Neural progenitor cell (in vitro differentiated cells): Measurements from ENCODE around the gene ZMYM4. TPM values are rescaled to one million over a fixed set of nuclear protein-coding genes. Genes with fewer than 3 reads are reported as not detected.
A peak's percentile ranks its signal among the peaks of the same experiment; 100 is the strongest.
"Not testable (repeated sequence)": the region's sequence is repeated elsewhere in the genome, so short reads cannot be mapped to it uniquely, and the experiment has no call there.

Source experiments
- DNase-seq: peaks from one replicate; pipeline ENCODE4 v3.0.0-alpha.2; 2016; ENCODE audit warnings: low spot score
- H2AFZ ChIP-seq: fragments of 200-600 bp; sonication (generic); replicated peaks from 2 replicates; pipeline ENCODE4 v1.6.1; 2016; ENCODE audit warnings: antibody characterized with exemption
- H3F3A ChIP-seq: fragments of 200-600 bp; sonication (generic); 2 replicates; pipeline ENCODE4 v1.6.1; 2016; ENCODE audit warnings: antibody characterized with exemption, low read depth
- H3K27ac ChIP-seq: fragments of 200-600 bp; sonication (generic); 2 replicates; pipeline ENCODE4 v1.5.1; 2016; ENCODE audit warnings: mild to moderate bottlenecking
- H3K27me3 ChIP-seq: fragments of 200-600 bp; sonication (generic); 2 replicates; pipeline ENCODE4 v1.6.1; 2016; ENCODE audit warnings: mild to moderate bottlenecking, moderate library complexity
- H3K36me3 ChIP-seq: fragments of 200-600 bp; sonication (generic); 2 replicates; pipeline ENCODE4 v1.5.1; 2016
- H3K4me1 ChIP-seq: fragments of 200-600 bp; sonication (generic); 2 replicates; pipeline ENCODE4 v1.6.1; 2016; ENCODE audit warnings: mixed run types
- H3K4me2 ChIP-seq: fragments of 200-600 bp; sonication (generic); 2 replicates; pipeline ENCODE4 v1.6.1; 2016
- H3K4me3 ChIP-seq: fragments of 200-600 bp; sonication (generic); 2 replicates; pipeline ENCODE4 v1.5.1; 2016
- H3K79me2 ChIP-seq: fragments of 200-600 bp; sonication (generic); 2 replicates; pipeline ENCODE4 v1.6.1; 2016; ENCODE audit warnings: low read depth
- H3K9ac ChIP-seq: fragments of 200-600 bp; sonication (generic); 2 replicates; pipeline ENCODE4 v1.6.1; 2016
- H3K9me3 ChIP-seq: fragments of 200-600 bp; sonication (generic); 2 replicates; pipeline ENCODE4 v1.5.1; 2016; ENCODE audit warnings: low read depth
- H4K20me1 ChIP-seq: fragments of 200-600 bp; sonication (generic); 2 replicates; pipeline ENCODE4 v1.6.1; 2016; ENCODE audit warnings: low read depth
- H3K27ac Mint-ChIP-seq: 3 replicates; pipeline ENCODE4 v1.8.0; 2021; ENCODE audit warnings: mixed read lengths
- H3K27me3 Mint-ChIP-seq: 2 replicates; pipeline ENCODE4 v1.8.0; 2022; ENCODE audit warnings: low read depth, mild to moderate bottlenecking, inconsistent platforms, moderate library complexity, mixed read lengths; ENCODE audit not compliant: insufficient read depth
- H3K36me3 Mint-ChIP-seq: 3 replicates; pipeline ENCODE4 v1.8.0; 2021; ENCODE audit warnings: mixed read lengths
- H3K4me1 Mint-ChIP-seq: 3 replicates; pipeline ENCODE4 v1.8.0; 2021; ENCODE audit warnings: mixed read lengths
- H3K4me3 Mint-ChIP-seq: 3 replicates; pipeline ENCODE4 v1.8.0; 2021; ENCODE audit warnings: mild to moderate bottlenecking, moderate library complexity, mixed read lengths
- H3K9me3 Mint-ChIP-seq: 3 replicates; pipeline ENCODE4 v1.8.0; 2020; ENCODE audit warnings: mixed read lengths
- CTCF ChIP-seq: fragments of 200-600 bp; sonication (generic); IDR thresholded peaks from 2 replicates; pipeline ENCODE4 v1.5.1; 2017; ENCODE audit warnings: antibody characterized with exemption, mild to moderate bottlenecking
- EZH2 ChIP-seq: fragments of 200-600 bp; sonication (generic); IDR thresholded peaks from 2 replicates; pipeline ENCODE4 v1.6.1; 2017; ENCODE audit warnings: antibody characterized with exemption, mild to moderate bottlenecking, moderate library complexity
- EZH2phosphoT487 ChIP-seq: fragments of 200-600 bp; sonication (generic); IDR thresholded peaks from 2 replicates; pipeline ENCODE4 v1.6.1; 2017; ENCODE audit warnings: antibody characterized with exemption
- total RNA-seq: library from RNA; depleted of rRNA; stranded (reverse); fragments of >200 nt; gene quantifications from 2 replicates; pipeline ENCODE4 v1.2.3, GENCODE V29; 2015; ENCODE audit warnings: low replicate concordance

Gene ZMYM4
- total RNA-seq, 1 donor from 2014 or later = 106 TPM

- peak overlapping the region; percentile 8 for H3K27ac ChIP-seq
- H3F3A ChIP-seq = peaks cover 8% of the 10 kb centered on the region
- Mint-ChIP-seq H3K4me1 (no peaks in the 10 kb centered on the region), H3K27me3 (no peaks in the 10 kb centered on the region), H3K27ac (peak overlapping the region; percentile 50), H3K9me3 (no peaks in the 10 kb centered on the region), H3K36me3 (peaks cover 4% of the 10 kb centered on the region), H3K4me3 (no peak overlapping the region)
- H3K9me3 ChIP-seq = no peaks in the 10 kb centered on the region
- H2AFZ ChIP-seq = no peak overlapping the region
- H3K4me3 ChIP-seq = no peak overlapping the region
- H3K4me1 ChIP-seq = no peaks in the 10 kb centered on the region
- no peak overlapping the region for H3K9ac ChIP-seq
- H3K36me3 ChIP-seq = no peaks in the 10 kb centered on the region
- no peaks in the 10 kb centered on the region for H3K27me3 ChIP-seq
- H3K79me2 ChIP-seq = peaks cover 7% of the 10 kb centered on the region
- no peak overlapping the region for H3K4me2 ChIP-seq
- TF ChIP-seq EZH2 = no peak
- no peak for TF ChIP-seq EZH2phosphoT487
- TF ChIP-seq CTCF = no peak
- peak; percentile 5 for DNase-seq
- H4K20me1 ChIP-seq = no peaks in the 10 kb centered on the region
These were observed 101.6 kb downstream of the ZMYM4 start for GRCh38 chr1:35369922-35370671.

DNA sequence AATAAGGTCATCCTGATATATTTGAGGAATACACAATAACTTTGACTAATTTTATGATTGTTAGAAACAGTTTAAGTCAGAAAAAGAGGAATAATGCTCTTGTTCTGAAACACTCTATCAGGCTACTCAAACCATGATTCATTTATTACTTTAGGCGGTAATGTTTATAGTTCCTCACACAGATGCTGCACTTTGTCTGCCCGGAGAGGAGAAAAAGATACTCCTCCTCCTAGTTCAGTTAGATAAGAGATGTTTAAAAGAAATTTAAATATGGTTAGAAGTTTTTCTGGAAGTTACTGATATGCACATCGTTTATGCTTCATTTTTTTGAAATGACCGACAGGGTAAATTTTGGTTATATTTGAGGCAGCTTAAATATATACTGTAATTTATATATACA, 103.0 kb downstream of the ZMYM4 start:
- Mint-ChIP-seq H3K4me1 (no peaks in the 10 kb centered on the region), H3K27me3 (no peaks in the 10 kb centered on the region), H3K27ac (no peak overlapping the region), H3K4me3 (no peak overlapping the region), H3K9me3 (no peaks in the 10 kb centered on the region), H3K36me3 (peaks cover 6% of the 10 kb centered on the region)
- Histone ChIP-seq H3K9me3 (no peaks in the 10 kb centered on the region), H3K79me2 (no peaks in the 10 kb centered on the region), H3K4me2 (no peak overlapping the region), H4K20me1 (no peaks in the 10 kb centered on the region), H3K36me3 (no peaks in the 10 kb centered on the region), H3K4me1 (no peaks in the 10 kb centered on the region), H3K27ac (no peak overlapping the region), H2AFZ (no peak overlapping the region), H3F3A (peaks cover 8% of the 10 kb centered on the region), H3K4me3 (no peak overlapping the region), H3K27me3 (no peaks in the 10 kb centered on the region), H3K9ac (no peak overlapping the region)
- TF ChIP-seq EZH2 (no peak), EZH2phosphoT487 (no peak)
- no peak for DNase-seq

DNA sequence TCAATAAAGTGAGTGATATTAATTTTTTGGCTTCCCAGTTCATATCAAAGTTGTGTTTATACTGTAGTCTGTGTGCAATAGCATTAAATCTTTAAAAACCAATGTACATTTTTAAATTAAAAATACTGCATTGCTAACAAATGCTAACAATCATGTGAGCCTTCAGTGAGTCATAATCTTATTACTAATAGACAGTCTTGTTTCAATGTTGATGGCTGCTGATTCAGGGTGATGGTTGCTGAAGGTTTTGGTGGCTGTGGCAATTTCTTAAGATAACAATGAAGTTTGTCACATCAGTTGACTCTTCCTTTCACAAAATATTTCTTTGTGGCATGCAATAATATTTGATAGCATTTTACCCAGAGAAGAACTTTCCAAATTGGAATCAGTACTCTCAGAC, 109.0 kb downstream of the ZMYM4 start:
- Histone ChIP-seq H3K4me1 (no peaks in the 10 kb centered on the region), H3K4me3 (no peak overlapping the region), H3K27me3 (no peaks in the 10 kb centered on the region), H2AFZ (no peak overlapping the region), H3K79me2 (no peaks in the 10 kb centered on the region), H3K9me3 (no peaks in the 10 kb centered on the region), H3K9ac (no peak overlapping the region), H3K36me3 (peaks cover 9% of the 10 kb centered on the region), H4K20me1 (no peaks in the 10 kb centered on the region), H3F3A (peaks cover 3% of the 10 kb centered on the region), H3K4me2 (no peak overlapping the region), H3K27ac (no peak overlapping the region)
- H3K27me3 Mint-ChIP-seq = no peaks in the 10 kb centered on the region
- no peaks in the 10 kb centered on the region for H3K9me3 Mint-ChIP-seq
- no peak overlapping the region for H3K27ac Mint-ChIP-seq
- H3K4me3 Mint-ChIP-seq = no peak overlapping the region
- peaks cover 16% of the 10 kb centered on the region for H3K36me3 Mint-ChIP-seq
- TF ChIP-seq CTCF = no peak
- no peak for TF ChIP-seq EZH2phosphoT487
- TF ChIP-seq EZH2 = no peak
- no peaks in the 10 kb centered on the region for H3K4me1 Mint-ChIP-seq
- DNase-seq = no peak

DNA sequence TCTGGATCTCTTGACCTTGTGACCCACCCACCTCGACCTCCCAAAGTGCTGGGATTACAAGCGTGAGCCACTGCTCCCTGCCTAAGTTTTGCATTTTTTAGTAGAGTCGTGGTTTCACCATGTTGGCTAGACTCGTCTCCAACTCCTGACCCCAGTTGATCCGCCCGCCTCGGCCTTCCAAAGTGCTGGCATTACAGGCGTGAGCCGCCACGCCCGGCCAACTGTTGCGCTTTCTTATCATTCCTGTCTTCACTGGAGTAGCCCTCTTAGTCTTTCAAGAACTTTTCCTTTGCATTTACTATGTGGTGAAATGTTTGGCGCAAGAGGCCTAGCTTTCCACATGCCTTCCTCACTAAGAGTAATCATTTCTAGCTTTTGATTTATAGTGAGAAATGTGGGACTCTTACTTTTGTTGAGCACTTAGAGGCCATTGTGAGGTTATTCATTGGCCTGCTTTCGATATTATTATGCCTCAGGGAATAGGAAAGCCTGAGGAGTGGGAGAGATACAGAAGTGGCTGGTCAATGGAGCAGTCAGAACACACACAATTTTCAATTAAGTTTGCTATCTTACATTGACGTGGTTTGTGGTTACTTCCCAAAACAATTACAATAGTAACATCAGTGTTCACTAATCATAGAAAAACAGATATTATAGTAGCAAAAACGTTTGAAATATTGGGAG, 111.0 kb downstream of the ZMYM4 start:
- Mint-ChIP-seq H3K4me3 (no peak overlapping the region), H3K27ac (no peak overlapping the region), H3K36me3 (peaks cover 16% of the 10 kb centered on the region)

GRCh38 chr1:35380111-35380510, 111.6 kb downstream of the ZMYM4 start:
- H3K9me3 Mint-ChIP-seq, H3K36me3 ChIP-seq, H4K20me1 ChIP-seq, DNase-seq, H3K4me1 Mint-ChIP-seq, H3K27ac ChIP-seq, H3K27ac Mint-ChIP-seq, H3K4me3 ChIP-seq, H3K4me2 ChIP-seq, H3K4me1 ChIP-seq, H3K27me3 ChIP-seq, H2AFZ ChIP-seq, H3F3A ChIP-seq, H3K79me2 ChIP-seq, H3K4me3 Mint-ChIP-seq, H3K9ac ChIP-seq, H3K9me3 ChIP-seq, H3K27me3 Mint-ChIP-seq: not testable (repeated sequence)
- peaks cover 16% of the 10 kb centered on the region for H3K36me3 Mint-ChIP-seq

More for the DNA sequence above, 111.0 kb downstream of the ZMYM4 start:
- H3K9ac ChIP-seq = no peak overlapping the region
- no peaks in the 10 kb centered on the region for H4K20me1 ChIP-seq
- H3K9me3 ChIP-seq = no peaks in the 10 kb centered on the region
- H3K4me2 ChIP-seq = no peak overlapping the region
- no peaks in the 10 kb centered on the region for H3K4me1 ChIP-seq
- TF ChIP-seq EZH2phosphoT487 (no peak), EZH2 (no peak), CTCF (no peak)
- H3K36me3 ChIP-seq = peaks cover 9% of the 10 kb centered on the region
- no peak for DNase-seq
- no peaks in the 10 kb centered on the region for H3K27me3 ChIP-seq
- Mint-ChIP-seq H3K27me3 (no peaks in the 10 kb centered on the region), H3K9me3 (no peaks in the 10 kb centered on the region), H3K4me1 (no peaks in the 10 kb centered on the region)
- H3F3A ChIP-seq = peaks cover 6% of the 10 kb centered on the region
- no peak overlapping the region for H2AFZ ChIP-seq
- no peaks in the 10 kb centered on the region for H3K79me2 ChIP-seq
- no peak overlapping the region for H3K27ac ChIP-seq
- no peak overlapping the region for H3K4me3 ChIP-seq
